ENCODE data around the gene NUMBL.
"Not testable (repeated sequence)": the region's sequence is repeated elsewhere in the genome, so short reads cannot be mapped to it uniquely, and the experiment has no call there.

Gene NUMBL

GRCh38 chr19:40627486-40628279 is 62.8 kb downstream of the NUMBL start:
- Histone ChIP-seq H3K4me1 (ENCODE audit: control insufficient read depth, insufficient read depth, low read length, poor library complexity, severe bottlenecking) (peaks cover 20% of the 10 kb centered on the region), H3K4me3 (ENCODE audit: extremely low read depth, insufficient read depth, low read length, poor library complexity, severe bottlenecking) (no peak overlapping the region), H3K9me3 (ENCODE audit: control insufficient read depth, low read length) (no peaks in the 10 kb centered on the region), H3K36me3 (ENCODE audit: control insufficient read depth, insufficient read depth, low read length) (peaks cover 20% of the 10 kb centered on the region), H3K27ac (ENCODE audit: low read depth, low read length, severe bottlenecking) (no peak overlapping the region)
- 91 to 95% methylated on average over 37 to 38 of the region's 39 CpGs for WGBS, 2 experiments (ENCODE audit: insufficient coverage in 2 of 2)

- no peaks in the 10 kb centered on the region for H3K9me3 ChIP-seq (ENCODE audit: control insufficient read depth, low read length)
- no peak overlapping the region for H3K4me3 ChIP-seq (ENCODE audit: extremely low read depth, insufficient read depth, low read length, poor library complexity, severe bottlenecking)
- WGBS, 2 experiments (ENCODE audit: insufficient coverage in 2 of 2) = 96 to 98% methylated on average over 20 to 24 of the region's 24 CpGs
- peaks cover 22% of the 10 kb centered on the region for H3K4me1 ChIP-seq (ENCODE audit: control insufficient read depth, insufficient read depth, low read length, poor library complexity, severe bottlenecking)
- no peak overlapping the region for H3K27ac ChIP-seq (ENCODE audit: low read depth, low read length, severe bottlenecking)
- H3K36me3 ChIP-seq (ENCODE audit: control insufficient read depth, insufficient read depth, low read length) = peaks cover 25% of the 10 kb centered on the region
Observed at GRCh38 chr19:40626918-40627317, 63.5 kb downstream of the NUMBL start.

DNA sequence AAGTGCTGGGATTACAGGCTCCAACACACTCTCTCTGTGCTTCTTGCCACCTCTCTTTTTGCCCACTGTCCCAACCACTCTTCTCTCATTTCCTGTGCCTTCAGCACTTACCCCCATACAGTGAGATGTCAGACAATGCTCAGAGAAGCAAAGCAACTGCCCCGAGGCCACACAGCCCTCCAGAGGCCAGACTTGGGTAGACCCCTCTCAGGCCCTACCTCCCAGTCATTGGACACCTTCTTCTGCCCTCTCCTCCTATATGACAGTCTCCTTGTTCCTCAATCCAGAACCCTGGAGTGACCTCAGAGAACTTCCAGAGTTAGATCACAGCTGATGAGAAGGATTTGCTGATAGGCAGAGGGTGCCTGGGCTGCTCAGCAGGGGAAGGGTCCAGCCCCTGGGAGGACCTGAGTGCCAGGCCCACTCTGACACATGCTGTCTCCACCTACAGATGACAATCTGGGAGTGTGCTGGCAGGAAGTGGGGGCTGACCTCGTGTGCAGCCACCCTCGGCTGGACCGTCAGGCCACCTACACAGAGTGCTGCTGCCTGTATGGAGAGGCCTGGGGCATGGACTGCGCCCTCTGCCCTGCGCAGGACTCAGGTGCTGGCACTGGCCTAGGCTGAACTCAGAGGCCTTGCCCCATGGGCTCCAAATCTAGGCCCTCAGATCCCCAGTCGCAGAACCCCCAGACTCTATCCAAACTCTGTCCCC is 64.9 kb downstream of the NUMBL start:
- Histone ChIP-seq H3K36me3 (ENCODE audit: control insufficient read depth, insufficient read depth, low read length) (peaks cover 39% of the 10 kb centered on the region), H3K9me3 (ENCODE audit: control insufficient read depth, low read length) (no peaks in the 10 kb centered on the region), H3K27ac (ENCODE audit: low read depth, low read length, severe bottlenecking) (peak overlapping the region; percentile 23), H3K4me1 (ENCODE audit: control insufficient read depth, insufficient read depth, low read length, poor library complexity, severe bottlenecking) (peaks cover 22% of the 10 kb centered on the region), H3K4me3 (ENCODE audit: extremely low read depth, insufficient read depth, low read length, poor library complexity, severe bottlenecking) (no peak overlapping the region)
- 82 to 94% methylated on average over 5 to 7 of the region's 7 CpGs for WGBS, 2 experiments (ENCODE audit: insufficient coverage in 2 of 2)

- not testable (repeated sequence) for H3K9me3 ChIP-seq (ENCODE audit: control insufficient read depth, low read length); H3K4me3 ChIP-seq (ENCODE audit: extremely low read depth, insufficient read depth, low read length, poor library complexity, severe bottlenecking); H3K27ac ChIP-seq (ENCODE audit: low read depth, low read length, severe bottlenecking)
- Histone ChIP-seq H3K36me3 (ENCODE audit: control insufficient read depth, insufficient read depth, low read length) (peaks cover 41% of the 10 kb centered on the region), H3K4me1 (ENCODE audit: control insufficient read depth, insufficient read depth, low read length, poor library complexity, severe bottlenecking) (peaks cover 22% of the 10 kb centered on the region)
- 77 to 82% methylated on average over 8 to 14 of the region's 14 CpGs for WGBS, 2 experiments (ENCODE audit: insufficient coverage in 2 of 2)
Observed at GRCh38 chr19:40624369-40625153, 65.9 kb downstream of the NUMBL start.

GRCh38 chr19:40623403-40624251 is 66.8 kb downstream of the NUMBL start:
- Histone ChIP-seq H3K4me1 (ENCODE audit: control insufficient read depth, insufficient read depth, low read length, poor library complexity, severe bottlenecking) (peaks cover 22% of the 10 kb centered on the region), H3K27ac (ENCODE audit: low read depth, low read length, severe bottlenecking) (peak overlapping the region; percentile 36), H3K36me3 (ENCODE audit: control insufficient read depth, insufficient read depth, low read length) (peaks cover 46% of the 10 kb centered on the region), H3K4me3 (ENCODE audit: extremely low read depth, insufficient read depth, low read length, poor library complexity, severe bottlenecking) (no peak overlapping the region), H3K9me3 (ENCODE audit: control insufficient read depth, low read length) (no peaks in the 10 kb centered on the region)
- WGBS, 2 experiments (ENCODE audit: insufficient coverage in 2 of 2) = 10 to 18% methylated on average over 34 to 40 of the region's 41 CpGs

DNA sequence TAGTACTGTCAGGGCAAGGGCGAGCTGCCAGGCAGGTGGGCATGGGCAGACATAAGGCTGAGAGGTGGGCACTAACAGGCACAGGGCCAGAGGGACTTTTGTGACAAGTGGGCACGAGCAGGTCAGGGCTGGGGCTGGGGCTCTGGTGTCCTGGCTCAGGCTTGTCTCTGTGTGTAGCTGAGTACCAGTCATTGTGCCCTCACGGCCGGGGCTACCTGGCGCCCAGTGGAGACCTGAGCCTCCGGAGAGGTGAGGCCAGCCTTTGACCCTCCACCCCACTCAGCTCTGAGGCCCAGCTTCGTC is 67.7 kb downstream of the NUMBL start:
- WGBS, 2 experiments (ENCODE audit: insufficient coverage in 2 of 2) = 92 to 97% methylated on average over 5 to 7 of the region's 7 CpGs
- no peak overlapping the region for H3K4me3 ChIP-seq (ENCODE audit: extremely low read depth, insufficient read depth, low read length, poor library complexity, severe bottlenecking)
- H3K4me1 ChIP-seq (ENCODE audit: control insufficient read depth, insufficient read depth, low read length, poor library complexity, severe bottlenecking) = peaks cover 22% of the 10 kb centered on the region
- peaks cover 51% of the 10 kb centered on the region for H3K36me3 ChIP-seq (ENCODE audit: control insufficient read depth, insufficient read depth, low read length)
- no peaks in the 10 kb centered on the region for H3K9me3 ChIP-seq (ENCODE audit: control insufficient read depth, low read length)
- no peak overlapping the region for H3K27ac ChIP-seq (ENCODE audit: low read depth, low read length, severe bottlenecking)

DNA sequence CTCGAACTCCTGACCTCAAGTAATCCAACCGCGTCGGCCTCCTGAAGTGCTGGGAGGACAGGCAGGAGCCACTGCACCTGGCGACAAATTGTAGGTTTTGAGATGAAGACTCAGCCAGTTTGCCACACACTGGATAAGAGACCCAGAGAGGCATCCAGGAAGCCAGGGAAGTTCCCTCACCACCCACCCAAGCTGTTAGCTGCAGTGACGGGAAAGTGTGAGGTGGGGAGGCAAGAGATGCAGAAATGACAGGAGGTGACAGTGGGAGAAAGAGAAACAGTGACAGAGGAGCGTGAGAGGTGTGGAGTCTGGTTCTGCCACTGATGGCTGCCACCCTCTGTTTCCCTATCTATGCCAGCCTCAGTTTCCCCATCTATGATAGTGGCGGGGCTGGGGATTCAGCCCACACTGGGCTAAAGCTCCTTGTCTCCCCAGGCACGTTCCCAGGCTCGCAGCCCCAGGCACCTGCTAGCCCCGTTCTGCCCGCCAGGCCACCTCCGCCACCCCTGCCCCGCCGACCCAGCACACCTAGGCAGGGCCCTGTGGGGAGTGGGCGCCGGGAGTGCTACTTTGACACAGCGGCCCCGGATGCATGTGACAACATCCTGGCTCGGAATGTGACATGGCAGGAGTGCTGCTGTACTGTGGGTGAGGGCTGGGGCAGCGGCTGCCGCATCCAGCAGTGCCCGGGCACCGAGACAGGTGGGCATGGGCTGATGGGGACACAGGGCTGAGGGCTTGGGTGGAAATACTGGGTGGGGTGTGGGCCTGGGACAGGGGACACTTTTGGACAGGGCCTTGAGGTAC is 68.3 kb downstream of the NUMBL start:
- H3K4me3 ChIP-seq (ENCODE audit: extremely low read depth, insufficient read depth, low read length, poor library complexity, severe bottlenecking) = no peak overlapping the region
- peaks cover 22% of the 10 kb centered on the region for H3K4me1 ChIP-seq (ENCODE audit: control insufficient read depth, insufficient read depth, low read length, poor library complexity, severe bottlenecking)
- H3K27ac ChIP-seq (ENCODE audit: low read depth, low read length, severe bottlenecking) = no peak overlapping the region
- 89 to 93% methylated on average over 20 to 21 of the region's 24 CpGs for WGBS, 2 experiments (ENCODE audit: insufficient coverage in 2 of 2)
- no peaks in the 10 kb centered on the region for H3K9me3 ChIP-seq (ENCODE audit: control insufficient read depth, low read length)
- peaks cover 51% of the 10 kb centered on the region for H3K36me3 ChIP-seq (ENCODE audit: control insufficient read depth, insufficient read depth, low read length)

GRCh38 chr19:40621283-40621682 is 69.2 kb downstream of the NUMBL start:
- H3K27ac ChIP-seq (ENCODE audit: low read depth, low read length, severe bottlenecking) = no peak overlapping the region
- no peaks in the 10 kb centered on the region for H3K9me3 ChIP-seq (ENCODE audit: control insufficient read depth, low read length)
- H3K4me1 ChIP-seq (ENCODE audit: control insufficient read depth, insufficient read depth, low read length, poor library complexity, severe bottlenecking) = peaks cover 22% of the 10 kb centered on the region
- WGBS, 2 experiments (ENCODE audit: insufficient coverage in 2 of 2) = 45 to 50% methylated on average over 2 of the region's 2 CpGs
- H3K36me3 ChIP-seq (ENCODE audit: control insufficient read depth, insufficient read depth, low read length) = peaks cover 53% of the 10 kb centered on the region
- no peak overlapping the region for H3K4me3 ChIP-seq (ENCODE audit: extremely low read depth, insufficient read depth, low read length, poor library complexity, severe bottlenecking)

DNA sequence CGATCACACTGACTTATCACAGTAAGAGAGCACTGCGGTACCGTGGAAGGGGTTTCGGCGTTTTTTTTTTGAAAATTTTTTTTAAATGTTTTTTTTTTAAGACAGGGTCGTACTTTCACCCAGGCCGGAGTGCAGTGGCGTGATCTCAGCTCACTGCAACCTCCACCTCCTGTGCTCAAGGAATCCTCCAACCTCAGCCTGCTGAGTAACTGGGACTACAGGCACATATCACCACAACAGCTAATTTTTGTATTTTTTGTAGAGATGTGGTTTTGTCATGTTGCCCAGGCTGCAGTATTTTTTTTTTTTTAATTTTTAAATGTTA is 70.3 kb downstream of the NUMBL start:
- 98 to 100% methylated on average over 3 to 5 of the region's 8 CpGs for WGBS, 2 experiments (ENCODE audit: insufficient coverage in 2 of 2)
- Histone ChIP-seq H3K4me3 (ENCODE audit: extremely low read depth, insufficient read depth, low read length, poor library complexity, severe bottlenecking) (no peak overlapping the region), H3K36me3 (ENCODE audit: control insufficient read depth, insufficient read depth, low read length) (peaks cover 53% of the 10 kb centered on the region), H3K4me1 (ENCODE audit: control insufficient read depth, insufficient read depth, low read length, poor library complexity, severe bottlenecking) (peaks cover 14% of the 10 kb centered on the region), H3K9me3 (ENCODE audit: control insufficient read depth, low read length) (no peaks in the 10 kb centered on the region), H3K27ac (ENCODE audit: low read depth, low read length, severe bottlenecking) (no peak overlapping the region)

All from mesodermal cell (in vitro differentiated cells).